ENCODE data around the gene NPFFR2. TPM values are rescaled to one million over a fixed set of nuclear protein-coding genes. Genes with fewer than 3 reads are reported as not detected.

NPFFR2 gene
- total RNA-seq = 0.14 TPM in 1 of 2 replicates, not detected in the other

DNA sequence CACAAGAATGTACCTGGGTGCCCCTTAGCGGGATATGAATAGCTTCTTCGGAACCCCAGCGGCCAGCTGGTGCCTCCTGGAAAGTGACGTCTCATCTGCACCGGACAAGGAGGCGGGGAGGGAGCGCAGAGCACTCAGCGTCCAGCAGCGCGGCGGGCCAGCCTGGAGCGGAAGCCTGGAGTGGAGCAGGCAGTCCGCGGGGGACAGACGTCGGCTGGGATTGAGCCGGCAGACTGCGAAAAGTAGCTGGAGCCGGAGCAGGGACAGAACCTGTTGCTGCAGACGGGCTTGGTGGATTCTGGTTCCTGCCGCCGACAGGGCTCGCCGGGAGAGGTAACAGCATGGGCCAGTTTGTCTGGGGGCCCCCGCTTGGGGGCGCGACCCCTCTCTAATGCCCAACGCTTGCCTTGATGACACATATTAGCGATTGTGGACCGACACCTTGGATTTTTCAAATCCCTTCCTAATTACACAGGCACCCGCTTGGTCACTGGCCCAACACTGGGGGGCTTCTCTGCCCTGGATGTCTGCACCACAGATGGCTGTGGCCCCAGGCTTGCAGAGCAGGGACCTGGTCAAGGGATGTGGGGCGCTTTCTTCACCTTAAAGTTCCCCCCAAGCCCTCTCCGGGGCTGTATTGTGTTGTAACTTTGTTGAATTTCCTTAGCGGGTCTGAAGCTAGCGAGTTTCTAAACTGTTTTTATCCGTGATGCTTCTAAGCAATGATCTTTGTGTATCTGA is at the start of gene NPFFR2:
TSS of gene NPFFR2 (plus strand) at position 133 of the 741 bp plus-strand sequence. CDS start 96,592 bp downstream, outside the sequence.

Other genes starting within 250 kb of the NPFFR2 start
- gene GC, start 247.9 kb upstream of the NPFFR2 start, total RNA-seq = not detected in 2 replicates